Right atrium auricular region (tissue), 2 donors: Measurements from ENCODE around the gene SLC8B1. TPM values are rescaled to one million over a fixed set of nuclear protein-coding genes. Genes with fewer than 3 reads are reported as not detected.

Source experiments
- DNase-seq: peaks from one replicate; pipeline ENCODE4 v3.0.0-alpha.2; 2019; ENCODE audit warnings: low spot score
- H3K27ac ChIP-seq, 2 donors: fragments of 200-600 bp; sonication (generic); 1 replicate in 1 of 2; 2 replicates in 1 of 2; pipeline ENCODE4 v1.5.1; 2016 to 2019
- H3K27me3 ChIP-seq, 2 donors: fragments of 200-600 bp; sonication (generic); one replicate each; pipeline versions ENCODE4 v1.5.1 to v1.6.0; 2017 to 2019
- H3K36me3 ChIP-seq: fragments of 200-600 bp; sonication (generic); one replicate; pipeline ENCODE4 v1.5.1; 2016
- H3K4me1 ChIP-seq, 2 donors: fragments of 200-600 bp; sonication (generic); one replicate each; pipeline versions ENCODE4 v1.5.1 to v1.6.0; 2017 to 2019
- H3K4me3 ChIP-seq, 2 donors: fragments of 200-600 bp; sonication (generic); 1 replicate in 1 of 2; 2 replicates in 1 of 2; pipeline ENCODE4 v1.5.1; 2017 to 2019; ENCODE audit warnings: mild to moderate bottlenecking in 1 of 2, moderate library complexity in 1 of 2
- H3K9me3 ChIP-seq, 2 donors: fragments of 200-600 bp; sonication (generic); one replicate each; pipeline ENCODE4 v1.5.1; 2019
- CTCF ChIP-seq, 2 donors: fragments of 200-600 bp; sonication (generic); IDR thresholded peaks; one replicate each; pipeline ENCODE4 v1.5.1; 2019; ENCODE audit warnings: antibody characterized with exemption in 2 of 2
- total RNA-seq, 2 donors: library from RNA; depleted of rRNA; stranded (reverse); fragments of >200 nt; gene quantifications; one replicate each; pipeline ENCODE4 v1.1.0, GENCODE V29; 2016

Gene SLC8B1
- total RNA-seq, 2 donors from 2014 or later: 17.1 to 18.8 TPM

DNA sequence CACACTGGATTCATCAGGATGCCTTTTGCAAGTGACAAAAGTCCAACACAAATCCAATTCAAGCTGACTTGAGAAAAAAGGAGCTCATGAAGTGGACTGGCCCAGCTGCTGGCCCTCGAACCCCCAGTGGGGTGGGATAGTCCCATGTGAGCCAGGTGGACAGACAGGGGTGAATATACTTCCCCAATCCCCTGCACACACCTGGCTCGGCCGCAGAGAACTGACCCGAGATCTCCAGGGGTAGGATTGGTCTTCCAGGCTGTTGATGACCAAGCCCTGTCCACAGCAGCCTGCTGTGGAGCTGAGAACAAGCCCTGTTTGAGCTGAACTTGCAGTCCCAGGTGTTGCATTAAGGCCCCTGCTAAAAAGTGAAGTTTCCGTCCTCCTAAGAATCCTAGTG is 57.4 kb downstream of the SLC8B1 start:
- no peak overlapping the region for H3K27ac ChIP-seq

DNA sequence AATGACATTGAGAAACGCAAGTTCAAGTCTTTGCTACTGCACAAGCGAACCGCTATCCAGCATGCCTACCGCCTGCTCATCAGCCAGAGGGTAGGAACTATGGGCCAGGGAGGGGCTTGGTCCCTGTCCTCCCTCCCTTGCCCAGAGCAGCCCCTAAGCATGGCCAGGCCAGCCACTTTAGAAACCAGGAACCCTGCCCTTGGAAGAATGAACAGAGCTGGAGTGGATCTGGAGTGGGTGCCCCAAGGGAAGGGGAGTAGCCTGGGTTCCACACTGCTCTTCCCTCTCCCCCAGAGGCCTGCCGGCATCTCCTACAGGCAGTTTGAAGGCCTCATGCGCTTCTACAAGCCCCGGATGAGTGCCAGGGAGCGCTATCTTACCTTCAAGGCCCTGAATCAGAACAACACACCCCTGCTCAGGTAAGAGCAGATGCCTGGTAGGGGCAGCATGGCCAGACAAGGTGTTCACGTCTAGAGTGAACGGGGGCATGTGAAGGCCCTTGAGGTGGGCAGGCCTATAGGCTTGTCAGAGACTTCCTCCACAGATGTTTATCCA is 57.9 kb downstream of the SLC8B1 start:
- no peaks in the 10 kb centered on the region for H3K27me3 ChIP-seq
- H3K9me3 ChIP-seq: no peaks in the 10 kb centered on the region
- H3K36me3 ChIP-seq: peaks cover 79% of the 10 kb centered on the region
- no peak for DNase-seq
- TF ChIP-seq CTCF (IDR thresholded peaks at IDR 0.05): no peak
- no peak overlapping the region for H3K4me3 ChIP-seq
- peaks cover 0 to 24% of the 10 kb centered on the region in 2 donors for H3K4me1 ChIP-seq
- no peak overlapping the region for H3K27ac ChIP-seq

More for the DNA sequence above, 57.4 kb downstream of the SLC8B1 start:
- Histone ChIP-seq H3K27me3 (no peaks in the 10 kb centered on the region), H3K4me1 (peaks cover 0 to 19% of the 10 kb centered on the region in 2 donors), H3K9me3 (no peaks in the 10 kb centered on the region), H3K4me3 (no peak overlapping the region), H3K36me3 (peaks cover 79% of the 10 kb centered on the region)
- no peak for TF ChIP-seq CTCF (IDR thresholded peaks at IDR 0.05)
- DNase-seq: no peak

GRCh38 chr12:113276306-113276705 is 58.6 kb downstream of the SLC8B1 start:
- H3K9me3 ChIP-seq: no peaks in the 10 kb centered on the region
- no peaks in the 10 kb centered on the region for H3K27me3 ChIP-seq
- H3K27ac ChIP-seq: no peak overlapping the region
- H3K4me3 ChIP-seq: no peak overlapping the region
- H3K4me1 ChIP-seq: peaks cover 0 to 31% of the 10 kb centered on the region in 2 donors
- peaks cover 74% of the 10 kb centered on the region for H3K36me3 ChIP-seq
- DNase-seq: no peak
- no peak for TF ChIP-seq CTCF (IDR thresholded peaks at IDR 0.05)

DNA sequence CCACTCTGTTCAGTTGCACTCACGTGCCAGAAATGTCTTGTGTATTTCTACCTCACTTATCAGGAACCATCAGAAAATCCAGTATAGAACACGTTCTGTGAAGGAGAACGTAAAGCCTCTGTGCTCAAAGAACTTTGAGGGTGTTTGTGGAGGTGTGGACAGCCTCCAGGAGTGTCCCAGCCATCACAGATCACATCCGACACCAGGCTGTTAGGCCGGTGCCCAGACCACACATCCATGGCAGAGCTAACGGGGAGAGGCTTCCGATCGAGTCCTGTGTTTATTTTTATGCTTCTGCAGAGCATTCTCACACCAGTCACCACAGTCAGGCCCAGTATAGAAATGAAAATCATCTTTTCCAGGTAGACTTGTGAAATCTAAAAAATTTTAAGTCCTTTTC is 60.1 kb downstream of the SLC8B1 start:
- H3K27ac ChIP-seq: peak overlapping the region; percentile 36 to 61
- no peak for DNase-seq
- no peaks in the 10 kb centered on the region for H3K9me3 ChIP-seq
- peaks cover 0 to 36% of the 10 kb centered on the region in 2 donors for H3K4me1 ChIP-seq
- peaks cover 70% of the 10 kb centered on the region for H3K36me3 ChIP-seq
- no peak for TF ChIP-seq CTCF (IDR thresholded peaks at IDR 0.05)
- H3K4me3 ChIP-seq: no peak overlapping the region
- H3K27me3 ChIP-seq: no peaks in the 10 kb centered on the region

DNA sequence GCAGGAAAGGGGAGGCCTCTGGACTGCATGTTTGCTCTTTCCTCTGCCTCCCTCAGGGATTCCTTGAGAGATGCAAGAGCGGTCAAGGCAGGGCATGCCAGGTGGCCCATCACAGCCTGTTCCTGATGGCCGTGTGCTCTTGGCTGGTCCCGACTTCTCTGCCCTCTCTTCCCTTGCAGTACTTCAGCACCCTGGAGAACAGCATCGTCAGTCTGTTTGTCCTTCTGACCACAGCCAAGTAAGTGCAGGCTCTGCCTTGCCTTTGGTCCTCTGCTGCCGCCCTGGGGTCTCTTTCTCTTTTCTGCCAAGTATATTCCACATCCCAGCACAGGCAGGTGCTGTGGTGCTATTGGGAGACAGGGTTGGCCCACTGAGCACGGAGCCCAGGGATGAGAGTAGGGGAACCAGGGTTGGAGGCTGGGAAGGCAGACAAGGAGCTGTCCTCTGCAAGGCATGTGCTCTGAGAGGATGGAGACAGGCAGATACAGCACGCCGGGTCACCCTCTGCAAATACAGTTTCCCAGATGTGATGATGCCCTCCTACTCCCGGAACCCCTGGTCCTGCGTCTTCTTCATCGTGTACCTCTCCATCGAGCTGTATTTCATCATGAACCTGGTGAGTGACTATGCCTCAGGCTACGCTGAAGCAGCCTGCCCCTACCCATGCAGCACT is 61.7 kb downstream of the SLC8B1 start:
- no peaks in the 10 kb centered on the region for H3K9me3 ChIP-seq
- H3K4me3 ChIP-seq: no peak overlapping the region
- DNase-seq: no peak

More for the DNA sequence above, 61.7 kb downstream of the SLC8B1 start:
- Histone ChIP-seq H3K27ac (peak overlapping the region in 1 of 2 donors; percentile 8), H3K4me1 (peaks cover 0 to 36% of the 10 kb centered on the region in 2 donors), H3K36me3 (peaks cover 78% of the 10 kb centered on the region), H3K27me3 (no peaks in the 10 kb centered on the region)
- TF ChIP-seq CTCF (IDR thresholded peaks at IDR 0.05): no peak
